Transverse colon (tissue), 3 donors: Measurements from ENCODE around the gene RSPO3.

ENCODE experiments used
- CTCF ChIP-seq, 5 experiments: fragments of 200-600 bp in 3 of 5; fragments of 450-650 bp in 2 of 5; sonication (generic) in 3 of 5; IDR thresholded peaks; 1 replicate in 2 of 5; 2 replicates in 3 of 5; pipeline ENCODE4 v1.5.1; 2016 to 2017; ENCODE audit warnings: antibody characterized with exemption in 5 of 5, inconsistent platforms in 3 of 5, mild to moderate bottlenecking in 2 of 5, moderate library complexity in 1 of 5
- POLR2A ChIP-seq: fragments of 450-650 bp; IDR thresholded peaks from one replicate; pipeline ENCODE4 v1.6.1; 2016; ENCODE audit warnings: antibody characterized with exemption, mild to moderate bottlenecking, moderate library complexity

- no peak for TF ChIP-seq CTCF (IDR thresholded peaks at IDR 0.05)
- no peak for TF ChIP-seq POLR2A
Measured at GRCh38 chr6:127129251-127129650, 10.8 kb downstream of the RSPO3 start.
